AG10803 (cell line): ENCODE results near the gene FIGNL2.

Experiments used
- DNase-seq: peaks from one replicate; pipeline ENCODE4 v3.0.0; 2010; ENCODE audit warnings: low read depth
- H3K4me3 ChIP-seq: 2 replicates; pipeline ENCODE4 v1.5.1; 2011; ENCODE audit warnings: mild to moderate bottlenecking, low read length, control low read depth
- TF ChIP-seq, protein P1 (sequence below): conservative IDR thresholded peaks from 2 replicates; pipeline ENCODE4 v1.5.1; 2011; ENCODE audit warnings: mild to moderate bottlenecking, low read length, control low read depth, inconsistent platforms

Gene FIGNL2, protein sequence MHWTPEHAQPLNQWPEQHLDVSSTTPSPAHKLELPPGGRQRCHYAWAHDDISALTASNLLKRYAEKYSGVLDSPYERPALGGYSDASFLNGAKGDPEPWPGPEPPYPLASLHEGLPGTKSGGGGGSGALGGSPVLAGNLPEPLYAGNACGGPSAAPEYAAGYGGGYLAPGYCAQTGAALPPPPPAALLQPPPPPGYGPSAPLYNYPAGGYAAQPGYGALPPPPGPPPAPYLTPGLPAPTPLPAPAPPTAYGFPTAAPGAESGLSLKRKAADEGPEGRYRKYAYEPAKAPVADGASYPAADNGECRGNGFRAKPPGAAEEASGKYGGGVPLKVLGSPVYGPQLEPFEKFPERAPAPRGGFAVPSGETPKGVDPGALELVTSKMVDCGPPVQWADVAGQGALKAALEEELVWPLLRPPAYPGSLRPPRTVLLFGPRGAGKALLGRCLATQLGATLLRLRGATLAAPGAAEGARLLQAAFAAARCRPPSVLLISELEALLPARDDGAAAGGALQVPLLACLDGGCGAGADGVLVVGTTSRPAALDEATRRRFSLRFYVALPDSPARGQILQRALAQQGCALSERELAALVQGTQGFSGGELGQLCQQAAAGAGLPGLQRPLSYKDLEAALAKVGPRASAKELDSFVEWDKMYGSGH

DNA sequence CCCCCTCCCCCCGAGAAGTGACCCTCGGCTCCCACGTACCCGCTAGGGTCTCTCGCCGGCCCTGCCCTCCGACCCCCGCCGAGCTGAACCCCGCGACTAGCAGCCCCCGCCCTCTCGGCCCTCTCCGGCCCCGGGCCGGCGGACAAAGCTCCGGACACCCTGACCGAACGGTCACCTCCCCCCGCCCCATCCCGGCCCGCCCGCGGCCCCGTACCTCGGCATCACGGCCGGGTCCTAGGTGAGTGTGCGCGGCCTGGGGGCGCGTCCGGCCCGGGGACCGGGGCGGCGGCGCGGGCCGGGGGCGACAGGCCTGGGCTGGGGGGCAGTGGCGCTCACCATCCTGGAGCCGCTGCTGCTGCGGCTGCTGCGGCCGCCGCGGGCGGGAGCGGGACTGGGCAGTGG is at the start of gene FIGNL2:
Gene FIGNL2 (minus strand): TSS at position 393 of the 402 bp plus-strand sequence. CDS start 26,305 bp downstream, outside the sequence.
- TF ChIP-seq, protein P1, sequence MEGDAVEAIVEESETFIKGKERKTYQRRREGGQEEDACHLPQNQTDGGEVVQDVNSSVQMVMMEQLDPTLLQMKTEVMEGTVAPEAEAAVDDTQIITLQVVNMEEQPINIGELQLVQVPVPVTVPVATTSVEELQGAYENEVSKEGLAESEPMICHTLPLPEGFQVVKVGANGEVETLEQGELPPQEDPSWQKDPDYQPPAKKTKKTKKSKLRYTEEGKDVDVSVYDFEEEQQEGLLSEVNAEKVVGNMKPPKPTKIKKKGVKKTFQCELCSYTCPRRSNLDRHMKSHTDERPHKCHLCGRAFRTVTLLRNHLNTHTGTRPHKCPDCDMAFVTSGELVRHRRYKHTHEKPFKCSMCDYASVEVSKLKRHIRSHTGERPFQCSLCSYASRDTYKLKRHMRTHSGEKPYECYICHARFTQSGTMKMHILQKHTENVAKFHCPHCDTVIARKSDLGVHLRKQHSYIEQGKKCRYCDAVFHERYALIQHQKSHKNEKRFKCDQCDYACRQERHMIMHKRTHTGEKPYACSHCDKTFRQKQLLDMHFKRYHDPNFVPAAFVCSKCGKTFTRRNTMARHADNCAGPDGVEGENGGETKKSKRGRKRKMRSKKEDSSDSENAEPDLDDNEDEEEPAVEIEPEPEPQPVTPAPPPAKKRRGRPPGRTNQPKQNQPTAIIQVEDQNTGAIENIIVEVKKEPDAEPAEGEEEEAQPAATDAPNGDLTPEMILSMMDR, result no peak
- DNase-seq, result no peak
- peak within 1 kb of the TSS; percentile 15 for H3K4me3 ChIP-seq

DNA sequence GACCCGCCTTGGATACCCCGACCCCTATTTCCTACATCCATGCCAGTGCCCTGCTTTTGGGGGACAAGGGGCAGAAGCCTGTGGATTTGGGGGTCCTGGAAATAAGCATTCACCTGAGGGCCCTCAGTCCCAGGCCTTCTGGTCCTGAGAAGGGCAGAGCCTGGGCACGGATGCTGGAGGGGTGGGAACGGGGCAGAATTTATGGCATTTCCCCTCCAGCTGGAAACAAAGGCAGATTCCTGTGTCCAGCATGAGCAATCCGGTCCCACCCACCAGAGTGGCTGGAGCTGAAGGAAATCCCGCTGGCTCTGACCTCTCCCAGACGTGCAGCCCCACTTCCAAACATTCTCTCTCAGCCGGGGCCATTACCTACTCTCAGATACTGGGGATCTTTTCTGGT is 48.7 kb upstream of the FIGNL2 start:
- no peak overlapping the region for H3K4me3 ChIP-seq
- TF ChIP-seq, protein P1, result no peak
- DNase-seq, result peak; percentile 50

DNA sequence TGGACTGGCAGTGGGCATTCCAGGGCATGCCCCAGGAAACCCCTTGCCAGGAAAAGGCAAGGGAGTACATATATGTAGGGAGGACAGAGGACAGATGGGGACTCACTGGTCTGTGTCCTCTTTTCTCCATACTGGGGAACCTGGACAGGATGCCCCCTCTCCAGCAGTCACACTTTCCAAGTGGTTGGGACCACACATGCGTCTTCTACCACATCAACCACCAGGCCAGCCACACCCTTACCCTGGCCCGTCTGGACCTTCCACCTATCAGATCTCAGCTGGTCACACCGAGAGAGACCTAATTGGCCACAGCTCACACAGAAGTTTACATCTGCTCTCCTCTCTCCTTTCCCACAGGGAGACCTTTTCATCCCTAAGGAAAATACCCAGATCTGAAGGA is 47.7 kb upstream of the FIGNL2 start:
- no peak overlapping the region for H3K4me3 ChIP-seq
- DNase-seq, result no peak
- TF ChIP-seq, protein P1, result no peak

DNA sequence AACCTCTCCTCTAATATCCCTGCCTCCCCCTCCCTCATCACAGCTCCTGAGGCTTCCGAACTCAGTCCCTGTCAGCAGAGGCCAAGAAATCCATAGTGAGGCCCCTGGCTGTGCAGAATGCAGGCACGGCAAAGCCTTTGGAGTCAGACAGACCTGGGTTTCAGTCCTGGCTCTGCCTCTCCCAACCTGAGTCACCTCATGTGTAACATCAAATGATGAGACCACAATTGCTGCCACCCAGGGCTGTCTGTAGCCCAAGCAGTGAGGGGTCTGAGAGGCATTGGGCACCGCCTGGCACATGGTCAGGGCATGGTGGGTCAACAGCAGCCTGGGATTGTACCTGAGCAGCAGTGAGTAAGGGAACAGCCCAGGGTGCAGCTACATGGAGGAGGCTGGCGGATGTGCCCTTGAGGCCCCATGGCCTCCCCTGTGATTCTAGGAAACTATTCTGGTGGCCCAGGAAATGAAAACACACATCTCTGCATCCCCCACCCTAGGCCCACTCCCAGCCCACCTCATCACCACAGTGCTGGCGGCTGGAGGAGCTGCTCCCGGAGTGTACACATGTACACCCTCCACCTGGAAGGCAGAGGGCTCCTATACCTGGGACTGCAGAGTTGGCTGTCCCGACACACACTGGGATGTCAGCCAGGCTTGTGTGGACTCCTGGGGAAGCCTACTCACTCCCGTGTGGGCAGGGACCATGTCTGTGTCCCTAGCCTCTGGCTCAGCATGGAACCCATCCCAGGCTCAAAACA is 47.0 kb upstream of the FIGNL2 start:
- H3K4me3 ChIP-seq, result no peak overlapping the region
- DNase-seq, result no peak
- TF ChIP-seq, protein P1, result no peak

DNA sequence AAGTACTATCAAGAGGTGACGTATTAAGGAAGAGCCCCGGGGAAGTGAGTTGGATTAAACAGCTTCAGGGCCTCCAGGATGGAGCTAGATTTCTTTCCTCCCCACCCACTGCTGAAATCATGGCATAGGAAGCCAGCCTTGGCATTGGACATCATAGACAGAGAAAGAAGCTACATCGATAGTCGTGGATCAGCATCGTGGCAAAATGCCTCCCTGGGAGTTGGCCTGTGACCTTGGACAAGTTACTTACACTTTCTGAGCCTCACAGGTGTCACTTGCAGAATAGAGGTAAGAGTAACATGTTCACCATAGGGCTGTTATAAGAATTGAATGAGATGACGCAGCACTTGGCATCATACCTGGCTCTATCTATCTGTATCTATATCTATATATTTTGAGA is 45.3 kb upstream of the FIGNL2 start:
- H3K4me3 ChIP-seq, result no peak overlapping the region
- DNase-seq, result no peak

DNA sequence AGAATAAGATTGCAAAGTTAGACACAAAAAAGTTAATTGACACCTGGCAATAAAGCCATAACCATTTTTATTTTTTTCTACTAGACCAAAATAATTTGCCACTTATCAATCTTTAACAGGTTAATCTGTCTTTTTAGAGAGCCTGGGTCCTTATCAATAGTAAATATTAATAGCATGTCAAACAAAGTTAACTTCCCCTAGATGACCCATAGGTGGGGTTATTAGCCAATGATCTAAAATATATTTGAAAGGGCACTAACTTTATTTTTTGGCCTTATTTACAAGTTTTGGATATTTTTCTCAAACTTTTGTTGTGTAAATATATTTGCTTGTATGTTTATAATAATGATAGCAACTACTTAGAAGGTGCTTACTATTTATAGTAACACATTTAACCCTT is 43.3 kb upstream of the FIGNL2 start:
- H3K4me3 ChIP-seq, result no peak overlapping the region
- DNase-seq, result peak; percentile 48
- TF ChIP-seq, protein P1, result peak; percentile 60

More for the DNA sequence above, 45.3 kb upstream of the FIGNL2 start:
- TF ChIP-seq, protein P1, result no peak
